A673 (cell line): ENCODE measurements around the gene KLHL17. TPM values are rescaled to one million over a fixed set of nuclear protein-coding genes. Genes with fewer than 3 reads are reported as not detected.
A peak's percentile ranks its signal among the peaks of the same experiment; 100 is the strongest.

ENCODE experiments used
- BruUV-seq: library from RNA; stranded (reverse); fragments of 400-500 nt; replicated peaks from 2 replicates; lab custom pipeline; 2021; lab: Mats Ljungman, UMichigan
- CTCF ChIA-PET: fragments of 300-600 bp; sonication (Branson Sonifier 250); formaldehyde crosslinking; loops from one replicate; lab custom pipeline; 2022; ENCODE audit warnings: antibody characterized with exemption; lab: Charles Lee
- POLR2A ChIA-PET: fragments of 300-600 bp; sonication (Branson Sonifier 250); formaldehyde crosslinking; loops from one replicate; lab custom pipeline; 2022; ENCODE audit warnings: antibody characterized with exemption; ENCODE audit not compliant: low non-redundant PET; lab: Charles Lee
- DNase-seq: peaks from one replicate; pipeline ENCODE4 v3.0.0-alpha.2; 2015; ENCODE audit warnings: low spot score
- H3K27ac ChIP-seq: fragments of 200-600 bp; sonication (generic); 2 replicates; pipeline ENCODE4 v1.5.1; 2016; ENCODE audit warnings: mixed run types, low read depth, mild to moderate bottlenecking, mixed read lengths, antibody characterized with exemption, low read length; ENCODE audit not compliant: poor library complexity, severe bottlenecking
- H3K27me3 ChIP-seq: fragments of 200-600 bp; sonication (generic); replicated peaks from 2 replicates; pipeline ENCODE4 v1.6.1; 2017; ENCODE audit warnings: mixed run types, low read depth, mild to moderate bottlenecking, mixed read lengths, antibody characterized with exemption, low read length; ENCODE audit not compliant: insufficient read depth, poor library complexity
- H3K36me3 ChIP-seq: fragments of 200-600 bp; sonication (generic); 2 replicates; pipeline ENCODE4 v1.6.1; 2016; ENCODE audit warnings: mixed run types, mild to moderate bottlenecking, mixed read lengths, antibody characterized with exemption, low read length; ENCODE audit not compliant: insufficient read depth, poor library complexity, severe bottlenecking
- H3K4me1 ChIP-seq: fragments of 200-600 bp; sonication (generic); 2 replicates; pipeline ENCODE4 v1.6.1; 2017; ENCODE audit warnings: mixed run types, mild to moderate bottlenecking, mixed read lengths, antibody characterized with exemption, low read length; ENCODE audit not compliant: insufficient read depth, poor library complexity, severe bottlenecking
- H3K4me3 ChIP-seq: fragments of 200-600 bp; sonication (generic); 2 replicates; pipeline ENCODE4 v1.5.1; 2016; ENCODE audit warnings: low read depth, mixed run types, mild to moderate bottlenecking, mixed read lengths, low read length; ENCODE audit not compliant: poor library complexity, severe bottlenecking
- H3K9me3 ChIP-seq: fragments of 200-600 bp; sonication (generic); 2 replicates; pipeline ENCODE4 v1.6.1; 2016; ENCODE audit warnings: mixed run types, low read depth, mild to moderate bottlenecking, mixed read lengths, antibody characterized with exemption, low read length; ENCODE audit not compliant: poor library complexity, severe bottlenecking
- EZH2 ChIP-seq: fragments of 200-600 bp; sonication (generic); IDR thresholded peaks from 2 replicates; pipeline ENCODE4 v1.6.1; 2017; ENCODE audit warnings: borderline replicate concordance, low read depth, mild to moderate bottlenecking, mixed read lengths, antibody characterized with exemption, low read length; ENCODE audit not compliant: poor library complexity, severe bottlenecking
- intact Hi-C: fragments of 100-400 bp; cut with micrococcal nuclease; formaldehyde crosslinking; loops from one replicate; pipeline ENCODE4 v1.10.0; 2022; ENCODE audit not compliant: unreplicated experiment
- total RNA-seq: library from RNA; stranded (reverse); gene quantifications from 2 replicates; pipeline ENCODE4 v1.2.3, GENCODE V29; 2021
- TF ChIP-seq, protein P1 (sequence below): fragments of 300-800, 200-600 bp; sonication (generic); conservative IDR thresholded peaks from 2 replicates; pipeline ENCODE4 v1.5.1; 2017; ENCODE audit warnings: low read depth, mild to moderate bottlenecking, antibody characterized with exemption, low read length, moderate library complexity, mixed read lengths

KLHL17 gene
- total RNA-seq, 1 experiment from 2014 or later = 43.3 TPM

DNA sequence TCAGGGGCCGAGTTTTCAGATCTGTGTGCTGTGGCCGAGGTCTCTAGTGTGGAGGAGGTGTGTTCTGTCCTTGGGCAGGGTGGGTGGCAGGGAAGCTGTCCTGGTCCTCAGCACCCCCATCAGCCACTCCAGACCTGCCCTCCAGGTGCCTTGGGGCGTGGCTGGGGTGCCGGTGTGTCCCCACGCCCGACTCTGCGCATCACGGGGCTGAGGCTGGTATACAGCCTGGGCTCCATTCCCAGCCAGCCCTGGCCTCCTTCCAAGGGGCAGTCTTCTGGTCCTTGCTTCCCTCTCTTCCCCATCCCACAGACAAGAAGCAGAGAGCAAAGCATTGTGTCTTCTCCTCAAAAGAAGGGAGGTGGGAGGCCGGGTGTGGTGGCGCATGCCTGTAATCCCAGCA, 32.6 kb upstream of the KLHL17 start:
- intact Hi-C loops = no loop called here
- TF ChIP-seq EZH2 = no peak
- TF ChIP-seq, protein P1, sequence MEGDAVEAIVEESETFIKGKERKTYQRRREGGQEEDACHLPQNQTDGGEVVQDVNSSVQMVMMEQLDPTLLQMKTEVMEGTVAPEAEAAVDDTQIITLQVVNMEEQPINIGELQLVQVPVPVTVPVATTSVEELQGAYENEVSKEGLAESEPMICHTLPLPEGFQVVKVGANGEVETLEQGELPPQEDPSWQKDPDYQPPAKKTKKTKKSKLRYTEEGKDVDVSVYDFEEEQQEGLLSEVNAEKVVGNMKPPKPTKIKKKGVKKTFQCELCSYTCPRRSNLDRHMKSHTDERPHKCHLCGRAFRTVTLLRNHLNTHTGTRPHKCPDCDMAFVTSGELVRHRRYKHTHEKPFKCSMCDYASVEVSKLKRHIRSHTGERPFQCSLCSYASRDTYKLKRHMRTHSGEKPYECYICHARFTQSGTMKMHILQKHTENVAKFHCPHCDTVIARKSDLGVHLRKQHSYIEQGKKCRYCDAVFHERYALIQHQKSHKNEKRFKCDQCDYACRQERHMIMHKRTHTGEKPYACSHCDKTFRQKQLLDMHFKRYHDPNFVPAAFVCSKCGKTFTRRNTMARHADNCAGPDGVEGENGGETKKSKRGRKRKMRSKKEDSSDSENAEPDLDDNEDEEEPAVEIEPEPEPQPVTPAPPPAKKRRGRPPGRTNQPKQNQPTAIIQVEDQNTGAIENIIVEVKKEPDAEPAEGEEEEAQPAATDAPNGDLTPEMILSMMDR = no peak
- no peaks in the 10 kb centered on the region for H3K36me3 ChIP-seq
- no peaks in the 10 kb centered on the region for H3K27me3 ChIP-seq
- no peak overlapping the region for H3K27ac ChIP-seq
- H3K4me3 ChIP-seq = no peak overlapping the region
- DNase-seq = no peak
- no peaks in the 10 kb centered on the region for H3K9me3 ChIP-seq
- no TSS peak for BruUV-seq
- peaks cover 34% of the 10 kb centered on the region for H3K4me1 ChIP-seq
- ChIA-PET CTCF (interaction anchor here (1.2 kb wide), 1 partner anchor 13 kb away, joined by 3 read pairs; no protein-coding TSS in a partner anchor), POLR2A (no interaction called here)

DNA sequence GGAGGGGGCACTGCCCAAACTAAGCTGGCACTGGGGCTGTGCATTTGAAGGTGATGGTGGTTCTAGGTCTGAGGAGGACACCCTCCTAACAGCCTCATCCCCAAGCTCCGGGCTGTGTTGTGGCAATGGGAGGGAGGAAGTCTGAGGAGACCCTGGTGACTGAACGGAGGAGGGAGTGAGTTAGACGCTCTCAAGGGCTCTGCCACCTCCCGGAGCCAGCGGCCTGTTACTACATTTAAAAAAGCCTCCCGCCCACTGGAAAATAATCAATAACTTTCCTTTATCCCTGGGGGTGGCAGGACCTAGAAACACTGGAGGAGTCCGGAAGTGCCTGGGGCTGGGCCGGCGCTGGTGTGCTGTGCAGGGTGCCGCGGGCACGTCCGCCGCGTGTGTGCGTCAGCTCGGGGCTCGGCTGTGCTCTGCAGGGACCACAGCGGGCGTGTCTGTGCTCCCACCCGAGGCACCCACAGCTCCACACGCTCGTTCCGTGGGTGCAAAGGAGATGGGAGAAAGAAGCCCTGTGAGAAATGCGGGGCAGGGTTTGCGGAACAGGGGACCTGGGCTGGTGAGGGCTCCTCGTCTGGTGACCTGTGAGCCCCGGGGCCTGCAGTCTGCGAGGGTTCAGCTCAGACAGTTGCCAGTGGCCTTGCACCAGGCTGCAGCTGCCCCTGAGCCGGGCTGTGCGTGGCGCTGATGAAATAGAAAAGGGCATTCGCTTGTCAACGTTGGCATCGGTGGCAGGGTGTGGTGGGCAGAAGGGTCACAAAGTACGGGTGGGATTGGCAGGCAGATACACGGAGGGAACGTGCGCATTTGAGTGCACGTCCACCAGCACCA, 31.3 kb upstream of the KLHL17 start:
- H3K4me1 ChIP-seq = peaks cover 41% of the 10 kb centered on the region
- H3K27ac ChIP-seq = no peak overlapping the region
- ChIA-PET POLR2A (no interaction called here), CTCF (interaction anchor here (1.2 kb wide), 1 partner anchor 11 kb away, joined by 3 read pairs; no protein-coding TSS in a partner anchor)
- no TSS peak for BruUV-seq
- H3K9me3 ChIP-seq = no peaks in the 10 kb centered on the region
- no peaks in the 10 kb centered on the region for H3K36me3 ChIP-seq
- H3K4me3 ChIP-seq = no peak overlapping the region
- intact Hi-C loops = no loop called here
- TF ChIP-seq EZH2 = no peak
- TF ChIP-seq, protein P1 = no peak; the same call in 1 of the 2 replicates
- peak; percentile 55 for DNase-seq
- H3K27me3 ChIP-seq = no peaks in the 10 kb centered on the region

DNA sequence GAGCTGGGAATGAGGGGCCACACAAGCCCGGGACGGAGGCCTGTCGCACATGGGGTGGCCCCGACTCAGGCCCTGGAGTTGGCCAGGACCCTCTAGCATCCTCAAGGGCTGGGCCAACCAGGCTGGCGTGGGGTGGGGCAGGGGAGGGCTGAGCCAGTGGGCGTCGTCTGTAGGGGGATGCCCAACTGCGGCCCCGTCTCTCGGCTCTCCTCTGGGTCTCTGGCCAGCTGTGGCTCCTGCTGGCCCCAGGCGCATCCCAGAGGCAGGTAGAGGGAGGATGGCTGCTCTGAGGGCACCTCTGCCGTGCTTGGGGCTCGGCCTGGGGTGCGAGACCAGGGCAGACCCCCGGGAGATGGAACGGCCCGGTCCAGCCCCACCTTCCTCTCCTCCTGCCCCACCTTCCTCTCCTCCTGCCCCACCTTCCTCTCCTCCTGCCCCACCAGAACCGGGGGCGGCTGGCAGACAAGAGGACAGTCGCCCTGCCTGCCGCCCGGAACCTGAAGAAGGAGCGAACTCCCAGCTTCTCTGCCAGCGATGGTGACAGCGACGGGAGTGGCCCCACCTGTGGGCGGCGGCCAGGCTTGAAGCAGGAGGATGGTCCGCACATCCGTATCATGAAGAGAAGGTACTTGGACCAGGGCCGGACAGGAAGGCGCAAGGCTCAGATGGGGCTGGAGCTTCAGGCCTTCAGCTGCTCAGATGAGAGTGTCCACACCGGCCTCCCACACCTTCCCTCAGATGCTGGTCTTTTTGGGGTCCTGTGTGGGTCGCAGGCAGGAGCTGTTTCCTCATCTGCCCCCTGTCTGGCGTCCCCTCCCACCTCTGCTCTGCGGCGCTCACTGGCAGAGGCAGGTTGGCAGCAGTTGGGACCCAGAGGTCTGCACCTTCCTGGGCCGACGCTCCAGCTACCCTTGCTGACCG, 30.4 kb upstream of the KLHL17 start:
- POLR2A ChIA-PET = no interaction called here
- CTCF ChIA-PET = no interaction called here
- intact Hi-C loops = no loop called here
- Histone ChIP-seq H3K9me3 (no peaks in the 10 kb centered on the region), H3K4me1 (peaks cover 44% of the 10 kb centered on the region), H3K27ac (no peak overlapping the region), H3K27me3 (no peaks in the 10 kb centered on the region), H3K4me3 (no peak overlapping the region), H3K36me3 (no peaks in the 10 kb centered on the region)
- no peak for DNase-seq
- BruUV-seq = no TSS peak
- no peak for TF ChIP-seq EZH2
- TF ChIP-seq, protein P1 = no peak
